GM18873 (cell line): ENCODE results near the gene SV2B.
"Not testable (repeated sequence)": the region's sequence is repeated elsewhere in the genome, so short reads cannot be mapped to it uniquely, and the experiment has no call there.

Source experiments
- ATAC-seq: cut with Tn5 transposase; IDR thresholded peaks from one replicate; pipeline ENCODE4 v1.9.1; 2021; ENCODE audit warnings: mild to moderate bottlenecking, moderate library complexity, moderate number of reproducible peaks; ENCODE audit not compliant: unreplicated experiment, low FRiP score

The SV2B gene

DNA sequence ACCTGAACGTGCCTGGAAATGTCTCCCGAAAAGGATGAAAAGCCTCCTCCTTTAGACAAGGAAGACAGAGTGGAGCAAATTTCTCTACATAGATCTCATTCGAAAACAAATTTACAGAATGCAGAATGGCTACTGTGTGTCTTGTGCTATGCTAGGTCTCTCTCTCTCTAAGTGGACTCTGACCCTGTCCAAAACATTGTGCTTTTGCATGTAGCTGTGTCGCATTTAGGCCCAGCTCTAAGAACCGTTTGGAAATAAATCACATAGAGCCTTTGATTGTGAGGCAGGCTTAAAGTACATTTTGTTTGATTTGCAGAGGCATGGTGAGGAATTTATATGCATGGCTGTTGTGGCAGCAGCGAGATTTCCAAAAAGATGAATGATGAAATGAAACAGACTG lies 198.0 kb downstream of the SV2B start:
- ATAC-seq, result no peak

DNA sequence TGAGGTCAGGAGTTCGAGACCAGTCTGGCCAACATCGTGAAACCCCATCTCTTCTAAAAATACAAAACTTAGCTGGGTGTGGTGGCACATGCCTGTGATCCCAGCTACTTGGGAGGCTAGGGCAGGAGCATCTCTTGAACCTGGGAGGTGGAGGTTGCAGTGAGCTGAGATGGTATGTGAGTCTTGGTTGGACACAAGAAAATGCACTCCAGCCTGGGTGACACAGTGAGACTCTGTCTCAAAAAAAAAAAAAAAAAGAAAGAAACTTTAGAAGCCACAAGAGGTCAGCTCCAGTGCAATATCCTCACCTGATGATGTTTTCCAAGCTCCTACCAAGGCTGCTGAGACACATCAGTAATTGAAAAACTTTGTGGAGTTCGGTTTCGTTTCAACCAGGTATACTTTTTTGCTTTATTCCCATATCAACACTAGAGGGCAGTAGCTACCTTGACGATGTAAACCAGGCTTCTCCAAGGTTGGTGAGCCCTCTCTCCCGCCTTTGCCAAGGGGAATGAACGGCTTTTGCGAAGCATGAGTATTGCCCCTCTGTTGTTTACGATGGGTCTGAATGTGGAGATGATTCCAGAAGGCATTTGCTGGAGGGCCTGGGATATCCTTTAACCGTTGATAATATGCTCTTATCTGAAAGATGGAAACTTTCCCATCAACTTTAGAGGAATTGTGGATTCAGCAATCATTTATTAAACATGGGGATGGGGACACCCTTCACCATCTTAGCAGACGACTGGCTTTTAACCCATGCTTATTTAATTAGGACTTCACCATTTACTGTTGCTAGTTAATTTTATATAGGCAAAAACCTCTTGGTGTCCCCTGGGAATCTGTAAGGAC lies 202.8 kb downstream of the SV2B start:
- ATAC-seq, result no peak

DNA sequence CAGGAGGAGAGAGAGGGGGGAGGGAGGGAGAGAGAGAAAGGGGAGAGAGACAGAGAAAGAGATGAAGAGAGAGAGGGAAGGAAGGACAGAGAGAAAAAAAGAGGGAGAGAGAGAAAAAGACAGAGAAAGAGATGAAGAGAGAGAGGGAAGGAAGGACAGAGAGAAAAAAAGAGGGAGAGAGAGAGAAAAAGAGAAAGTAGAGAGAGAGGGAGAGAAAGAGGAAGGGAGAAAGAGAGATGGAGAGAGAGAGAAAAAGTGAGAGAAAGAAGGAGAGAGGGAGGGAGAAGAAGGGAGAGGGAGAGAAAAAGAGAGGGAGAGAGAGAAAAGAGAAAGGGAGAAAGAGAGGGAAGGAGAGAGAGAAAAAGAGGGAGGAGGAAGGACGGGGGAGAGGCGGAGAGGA lies 204.2 kb downstream of the SV2B start:
- ATAC-seq, result no peak

DNA sequence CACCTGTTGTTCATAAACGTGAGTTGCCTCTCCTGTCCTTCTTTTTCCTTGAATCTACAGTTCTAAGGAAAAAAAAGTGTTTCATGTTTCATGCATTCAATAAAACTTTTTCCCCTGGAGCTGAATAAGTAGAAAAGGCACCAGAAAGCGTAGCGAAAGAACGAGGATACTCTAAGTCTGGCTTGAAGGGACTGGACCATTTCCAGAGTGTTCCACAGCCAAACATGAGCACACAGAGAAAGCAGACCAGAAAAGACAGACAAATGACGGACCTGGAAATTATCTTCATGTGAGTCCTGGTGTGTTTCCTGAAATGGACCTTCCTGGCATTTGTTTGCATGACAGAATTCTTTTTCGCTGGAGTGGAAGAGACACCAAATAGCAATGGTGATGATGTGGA lies 204.7 kb downstream of the SV2B start:
- no peak for ATAC-seq

DNA sequence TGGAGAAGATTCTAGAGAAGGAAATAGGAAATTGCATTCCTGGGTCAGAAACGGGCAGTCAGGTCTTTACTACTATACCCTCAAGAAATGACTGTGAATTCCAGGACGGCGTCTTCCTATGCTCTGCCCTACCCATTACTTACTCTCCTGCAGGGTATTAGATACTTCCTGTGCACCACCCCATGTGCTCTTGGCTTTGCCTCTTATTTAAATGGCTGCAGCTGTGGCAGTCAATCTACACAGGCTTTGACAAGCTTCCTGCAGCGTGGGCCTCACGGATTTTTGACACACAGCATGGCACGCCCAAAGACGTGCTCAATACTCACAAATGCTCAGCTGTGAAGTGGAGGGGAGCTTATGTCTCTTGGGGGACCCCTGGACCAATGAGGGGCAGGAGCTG lies 206.1 kb downstream of the SV2B start:
- no peak for ATAC-seq

DNA sequence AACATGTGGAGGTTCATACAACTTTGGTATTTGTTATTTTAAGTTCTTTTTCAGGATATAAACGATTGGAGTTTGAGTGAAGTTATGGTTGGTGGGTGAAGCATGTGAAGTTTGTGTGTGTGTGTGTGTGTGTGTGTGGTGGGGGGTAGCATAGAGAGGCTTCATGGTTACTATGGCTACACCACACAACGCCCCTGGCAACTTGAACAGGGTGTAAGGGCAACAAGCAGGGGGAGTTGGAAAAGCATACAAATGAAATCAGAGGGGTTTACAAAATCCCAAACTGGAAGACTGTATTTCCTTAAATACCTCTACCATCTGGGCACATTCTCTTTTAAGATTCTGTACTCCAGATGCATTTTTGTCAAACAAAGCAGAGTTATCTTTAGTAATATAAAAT lies 207.5 kb downstream of the SV2B start:
- ATAC-seq, result no peak

DNA sequence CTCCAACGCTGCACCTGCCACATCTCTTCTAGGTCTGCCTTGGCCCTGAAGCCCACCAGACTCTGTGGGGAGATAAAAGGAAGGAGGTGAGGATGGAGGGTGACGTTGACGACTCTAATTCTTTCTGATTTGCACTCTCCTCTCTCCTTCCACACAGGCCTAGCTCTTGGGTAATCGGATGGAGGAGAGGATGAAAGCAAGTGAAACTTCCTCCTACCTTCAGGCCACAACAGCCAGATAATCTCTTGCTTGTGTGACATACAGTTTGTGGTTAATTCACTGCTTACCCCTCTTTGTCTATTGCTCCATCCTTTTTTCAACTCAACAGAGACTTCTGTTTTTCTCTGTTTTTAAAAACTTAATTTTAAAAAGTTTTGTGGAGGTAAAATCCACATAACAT lies 208.1 kb downstream of the SV2B start:
- ATAC-seq, result no peak

DNA sequence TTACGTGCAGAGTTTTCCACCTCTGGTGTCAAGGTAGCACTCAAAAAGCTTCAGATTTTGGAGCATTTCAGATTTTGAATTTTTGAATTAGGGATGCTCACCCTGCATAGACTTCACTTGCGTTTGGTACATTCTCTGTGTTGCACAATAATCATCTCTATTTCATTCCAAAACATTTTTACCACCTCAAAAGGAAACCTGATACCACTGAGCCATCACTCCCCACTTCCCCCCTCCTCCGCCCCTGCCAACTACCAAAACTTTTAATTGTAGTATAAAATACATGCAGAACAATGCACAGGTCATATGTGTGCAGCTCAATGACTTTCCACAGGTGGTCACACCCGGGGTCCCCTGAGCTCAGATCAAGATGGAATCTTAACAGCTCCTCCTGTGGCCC lies 208.8 kb downstream of the SV2B start:
- no peak for ATAC-seq

DNA sequence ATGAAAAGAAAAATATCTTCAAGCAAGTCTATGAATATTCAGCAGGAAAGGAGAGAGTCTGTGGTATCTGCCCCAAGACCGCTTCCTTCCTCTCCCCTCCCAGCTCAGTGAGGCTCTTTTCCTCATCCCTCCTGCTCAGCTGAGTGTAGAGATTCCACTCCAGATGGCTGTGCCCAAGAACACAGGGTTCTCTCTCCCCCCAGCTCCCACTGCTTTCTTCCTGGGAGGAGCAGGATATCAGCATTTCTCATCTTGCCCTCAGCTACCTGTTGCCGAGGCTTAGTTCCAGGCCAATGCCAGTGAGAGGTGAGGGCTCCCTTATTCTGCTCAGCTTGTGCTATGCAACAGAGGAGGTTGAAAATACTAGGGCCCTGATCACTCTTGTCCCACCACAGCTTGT lies 211.9 kb downstream of the SV2B start:
- ATAC-seq, result no peak

DNA sequence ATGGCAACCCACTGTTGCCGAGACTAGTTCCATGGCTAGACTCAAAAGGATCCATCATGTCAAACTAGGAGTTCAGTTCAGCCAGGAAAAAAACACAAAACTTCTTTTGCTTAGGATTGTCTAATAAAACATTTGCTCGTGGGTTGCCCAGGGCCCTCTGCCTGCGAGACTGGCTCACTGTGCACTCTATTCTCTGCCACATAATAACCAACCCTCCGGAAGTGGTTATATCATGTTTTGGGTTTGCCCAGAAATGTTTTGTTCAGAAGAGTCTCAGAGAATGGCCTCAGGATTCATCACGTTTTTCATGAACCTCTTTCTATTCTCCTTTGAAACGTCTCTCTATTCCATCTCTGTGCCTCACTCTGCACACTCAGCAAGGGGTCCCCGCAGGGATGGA lies 216.1 kb downstream of the SV2B start:
- ATAC-seq, result no peak

DNA sequence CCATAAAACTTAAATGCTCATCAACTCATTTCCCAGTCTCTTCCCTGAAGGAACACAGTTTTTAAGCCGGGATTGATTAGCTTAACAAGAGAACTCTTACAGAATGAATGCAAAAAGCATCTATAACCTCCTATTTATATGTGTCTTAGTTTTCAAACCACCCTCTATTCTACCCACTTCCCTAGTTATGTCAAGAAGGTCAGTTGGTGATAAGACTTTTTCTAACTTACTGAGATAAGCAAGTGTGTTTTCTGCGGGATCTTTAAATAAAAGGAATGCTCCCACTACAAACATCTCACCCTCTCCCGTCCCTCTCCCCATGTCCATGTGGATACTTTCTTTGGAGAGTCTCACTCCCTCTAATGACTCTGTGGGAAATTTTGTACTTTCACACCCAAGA lies 218.5 kb downstream of the SV2B start:
- ATAC-seq, result no peak

DNA sequence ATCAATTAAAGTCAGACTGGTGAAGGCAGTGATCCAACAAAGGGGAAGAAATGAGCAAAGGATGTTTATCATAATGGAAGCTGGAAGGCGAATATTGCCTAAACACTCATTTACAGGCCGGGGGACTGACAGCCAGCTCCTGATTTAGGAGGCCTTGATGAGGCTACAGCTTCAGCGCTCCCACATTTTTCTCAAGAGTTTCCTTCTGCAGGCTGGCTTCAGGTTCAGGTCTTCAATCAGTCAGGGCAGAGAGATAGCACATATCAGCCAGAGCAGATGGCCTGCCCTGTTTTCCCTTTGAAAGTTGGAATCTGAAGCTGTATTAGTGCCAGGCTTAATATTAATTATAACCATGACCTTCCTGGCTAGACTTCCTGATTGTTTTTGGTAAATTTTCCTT lies 218.9 kb downstream of the SV2B start:
- no peak for ATAC-seq

DNA sequence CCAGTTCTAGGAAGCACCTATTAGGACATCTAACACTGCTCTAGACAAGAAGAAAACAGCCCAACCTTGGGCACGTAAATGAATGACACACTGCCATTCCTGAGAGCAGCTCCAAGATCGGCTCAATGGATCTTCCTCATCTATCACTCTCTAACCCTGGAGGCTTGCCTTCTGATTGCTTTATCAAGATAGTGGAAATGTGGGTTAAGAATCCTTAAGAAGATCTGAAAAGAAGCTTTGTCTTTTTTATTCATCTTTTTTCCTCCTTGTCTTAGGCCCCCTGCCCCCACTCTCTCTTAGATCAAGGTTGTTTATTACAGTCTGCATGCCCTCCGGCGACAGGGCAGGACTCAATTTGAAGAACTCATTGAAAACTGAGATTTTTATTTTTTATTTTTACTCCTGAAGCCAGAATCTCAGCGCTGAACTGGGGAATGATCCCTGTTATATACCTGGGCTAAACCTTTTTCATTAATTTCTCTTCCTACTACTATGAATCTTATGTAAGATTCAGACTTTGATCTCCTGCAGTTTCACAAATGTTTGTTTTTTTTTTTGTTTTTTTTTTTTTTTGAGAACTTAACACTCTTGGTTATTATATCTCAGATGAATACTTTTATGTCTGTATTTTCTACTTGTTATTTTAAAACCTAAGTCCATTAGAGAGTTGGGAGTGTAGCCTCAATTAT lies 219.5 kb downstream of the SV2B start:
- no peak for ATAC-seq

DNA sequence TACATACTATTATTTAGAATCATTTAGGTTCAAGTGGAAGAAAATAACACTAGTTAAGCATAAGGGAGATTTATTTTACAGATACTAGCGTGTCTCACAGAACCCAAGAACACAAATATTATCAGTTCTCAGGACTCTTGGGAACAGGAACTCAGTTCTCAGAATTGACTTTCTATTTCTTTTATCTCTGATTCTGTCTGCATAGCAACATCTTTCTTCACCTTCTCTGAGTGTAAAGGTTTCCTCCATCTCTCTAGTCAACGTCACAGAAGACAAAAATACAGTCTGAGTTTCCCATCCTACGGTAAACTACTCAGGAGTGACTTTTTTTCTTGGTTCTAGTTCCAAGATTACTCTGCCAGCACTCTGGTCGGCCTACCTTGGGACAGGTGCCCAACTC lies 220.0 kb downstream of the SV2B start:
- ATAC-seq, result no peak

DNA sequence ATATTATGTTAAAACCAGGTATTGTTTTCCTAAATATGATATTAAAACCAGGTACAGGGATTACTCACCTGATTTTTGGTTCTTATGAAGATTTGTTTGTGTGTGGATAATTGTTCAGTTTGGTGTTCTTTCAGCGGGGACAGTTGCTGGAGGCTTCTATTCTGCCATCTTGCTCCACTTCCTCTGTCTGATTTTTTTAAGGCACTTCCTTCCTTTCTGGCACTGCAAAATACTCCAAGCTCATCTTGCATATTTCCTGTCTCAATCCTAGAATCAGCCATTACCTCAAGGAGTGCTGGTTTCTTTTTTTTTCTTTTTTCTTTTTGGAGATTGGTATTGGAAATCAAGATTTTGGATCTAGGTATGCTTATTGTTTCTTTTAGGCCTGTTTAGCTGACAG lies 229.9 kb downstream of the SV2B start:
- ATAC-seq, result no peak

DNA sequence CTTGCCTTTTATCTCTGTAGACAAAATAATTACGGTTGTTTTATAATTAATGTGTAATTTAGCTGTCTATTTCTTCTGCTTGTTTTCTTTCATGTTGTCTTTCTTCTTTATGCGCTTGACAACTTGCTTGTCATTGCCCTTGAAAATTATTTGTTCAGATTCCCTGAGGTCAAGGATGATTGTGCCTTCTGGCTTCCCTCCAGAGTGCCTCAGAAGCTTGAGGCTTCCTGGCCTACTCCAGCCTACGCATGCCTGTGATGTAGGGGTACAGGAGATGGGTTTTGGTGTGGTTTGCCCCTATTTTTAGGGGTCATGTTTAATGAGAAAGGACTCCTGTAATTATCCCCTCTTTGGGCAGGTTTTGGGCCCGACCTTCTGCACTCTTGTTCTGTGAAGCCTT lies 231.5 kb downstream of the SV2B start:
- ATAC-seq, result no peak

DNA sequence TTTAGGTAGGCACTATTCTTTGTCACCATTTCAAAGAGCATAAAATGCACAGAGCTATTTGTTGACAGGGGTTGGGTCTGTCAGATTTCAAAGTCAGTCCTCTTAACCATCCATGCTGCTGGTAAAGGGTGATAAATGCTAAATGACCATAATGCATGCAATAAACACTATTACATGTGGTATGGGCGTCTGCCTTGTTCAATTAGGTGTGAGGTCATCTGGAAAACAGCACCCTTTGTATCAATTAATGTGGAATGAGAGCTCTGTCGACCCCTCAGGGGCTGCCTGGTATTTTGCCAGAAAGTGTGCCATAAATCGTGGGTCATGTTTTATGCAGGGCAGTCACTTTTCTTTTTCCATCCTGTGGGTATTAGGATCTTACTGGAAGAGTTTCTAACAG lies 235.6 kb downstream of the SV2B start:
- no peak for ATAC-seq

DNA sequence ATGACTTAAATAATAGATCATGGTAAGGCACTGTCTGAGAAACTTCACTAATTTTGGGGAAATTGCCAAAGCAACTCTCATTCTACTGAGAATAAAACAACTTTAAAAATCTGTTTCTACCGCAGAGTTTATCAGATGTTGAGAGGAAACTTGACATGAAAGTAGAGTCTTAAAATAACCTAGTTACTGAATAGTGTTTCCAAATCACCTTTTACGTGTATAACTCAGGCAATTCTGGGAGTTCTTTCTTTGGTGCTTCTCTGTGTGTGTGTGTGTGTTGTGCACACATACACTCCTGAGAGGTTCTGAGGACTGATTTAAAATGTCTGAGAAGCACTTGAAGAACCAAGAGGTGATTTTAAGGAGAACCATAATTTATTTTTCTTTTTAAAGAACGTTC lies 236.6 kb downstream of the SV2B start:
- no peak for ATAC-seq

DNA sequence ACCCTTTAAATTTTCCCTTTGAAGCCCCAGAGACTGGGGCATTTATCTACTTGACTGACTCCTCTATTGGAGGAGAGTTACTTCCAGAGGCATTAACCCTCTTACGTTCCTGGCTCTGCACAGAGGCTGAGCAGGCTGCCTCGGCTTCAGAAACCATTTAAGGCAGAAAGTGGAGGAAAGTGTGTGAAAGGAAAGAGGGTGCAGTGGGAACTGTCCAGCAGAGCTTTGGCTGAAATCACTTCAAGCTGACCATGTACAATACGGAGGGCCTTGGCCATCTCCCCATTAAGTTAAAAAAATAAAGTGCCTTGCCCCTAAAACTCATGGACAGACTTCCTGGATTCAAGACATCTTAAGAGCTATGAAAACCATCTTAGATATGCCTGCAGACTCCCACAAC lies 238.7 kb downstream of the SV2B start:
- no peak for ATAC-seq

DNA sequence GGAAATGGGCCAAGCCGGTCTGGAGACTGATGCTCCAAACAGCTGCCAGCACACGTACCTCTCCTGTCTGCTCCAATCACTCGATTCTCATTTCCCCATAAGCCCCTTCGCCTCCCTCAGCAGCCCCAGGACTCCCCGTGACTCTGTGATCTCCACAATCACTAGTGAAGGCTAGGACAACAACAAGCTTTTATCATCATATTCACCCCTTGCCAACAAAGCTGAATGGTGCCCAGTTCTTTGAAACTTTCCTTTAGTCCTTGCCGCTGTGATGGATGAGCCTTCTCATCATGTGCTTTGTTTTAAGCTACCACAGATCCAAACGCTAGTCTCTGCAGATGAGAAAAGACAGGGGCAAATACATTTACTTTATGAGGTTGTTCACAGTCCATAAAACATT lies 242.0 kb downstream of the SV2B start:
- no peak for ATAC-seq

DNA sequence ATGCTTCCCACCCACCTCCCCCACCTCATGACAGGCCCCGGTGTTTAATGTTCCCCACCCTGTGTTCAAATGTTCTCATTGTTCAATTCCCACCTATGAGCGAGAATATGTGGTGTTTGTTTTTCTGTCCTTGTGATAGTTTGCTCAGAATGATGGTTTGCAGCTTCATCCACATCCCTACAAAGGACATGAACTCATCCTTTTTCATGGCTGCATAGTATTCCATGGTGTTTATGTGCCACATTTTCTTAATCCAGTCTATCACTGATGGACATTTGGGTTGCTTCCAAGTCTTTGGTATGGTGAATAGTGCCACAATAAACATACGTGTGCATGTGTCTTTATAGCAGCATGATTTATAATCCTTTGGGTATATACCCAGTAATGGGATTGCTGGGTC lies 244.9 kb downstream of the SV2B start:
- not testable (repeated sequence) for ATAC-seq

DNA sequence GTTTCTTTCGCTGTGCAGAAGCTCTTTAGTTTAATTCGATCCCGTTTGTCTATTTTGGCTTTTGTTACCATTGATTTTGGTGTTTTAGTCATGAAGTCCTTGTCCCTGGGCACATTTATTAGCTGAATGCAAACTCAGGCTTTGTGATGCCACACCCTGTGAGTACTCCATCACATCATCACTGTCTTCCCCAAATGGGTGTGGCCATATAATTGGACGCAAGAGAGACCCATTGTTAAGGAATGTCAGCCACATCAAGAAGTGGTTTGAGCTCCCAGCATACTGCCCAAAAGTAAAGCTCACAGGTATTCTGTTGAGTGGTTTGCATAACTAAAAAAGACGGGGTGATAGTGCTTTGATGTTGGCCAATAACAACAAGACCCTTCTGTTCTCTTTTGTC lies 245.7 kb downstream of the SV2B start:
- ATAC-seq, result no peak
